GM03348 (cell line): ENCODE results near the gene AP1G1.
"Not testable (repeated sequence)": the region's sequence is repeated elsewhere in the genome, so short reads cannot be mapped to it uniquely, and the experiment has no call there.

Source experiments
- DNase-seq: peaks from one replicate; pipeline ENCODE4 v3.0.0; 2012; ENCODE audit warnings: low spot score

Gene AP1G1

DNA sequence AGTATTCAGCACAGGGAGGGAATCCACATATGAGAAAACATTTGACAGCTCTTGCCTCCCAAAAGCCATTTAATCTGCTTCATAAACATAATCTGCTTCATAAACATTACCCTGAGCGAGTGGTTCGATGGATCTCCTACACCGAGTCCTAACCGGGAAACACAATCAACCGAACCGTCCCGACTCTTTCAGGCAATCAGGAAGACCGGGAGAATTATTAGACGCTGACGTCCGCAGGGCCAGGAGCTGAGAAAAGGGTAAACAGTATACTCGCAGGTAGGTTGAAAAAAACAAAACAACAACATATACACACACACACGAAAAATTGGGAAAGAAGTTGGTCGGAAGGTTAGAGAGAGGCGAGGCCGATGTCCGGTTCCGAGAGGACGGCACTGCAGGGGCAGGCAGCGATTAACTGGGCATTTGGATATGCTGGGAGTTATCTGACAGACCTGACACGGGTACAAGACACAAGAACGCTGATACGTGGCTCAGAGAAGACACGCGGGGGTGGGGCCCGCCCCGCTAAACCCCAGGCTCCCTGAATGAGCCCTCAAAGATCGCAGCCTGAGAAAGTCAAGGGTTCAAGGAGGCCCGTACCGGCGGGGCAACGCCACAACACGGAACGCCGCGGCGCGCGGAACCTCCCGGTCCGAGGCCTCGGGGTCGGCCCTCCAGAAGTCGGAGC lies 585 bp downstream of the AP1G1 start:
- peak; percentile 64 for DNase-seq

DNA sequence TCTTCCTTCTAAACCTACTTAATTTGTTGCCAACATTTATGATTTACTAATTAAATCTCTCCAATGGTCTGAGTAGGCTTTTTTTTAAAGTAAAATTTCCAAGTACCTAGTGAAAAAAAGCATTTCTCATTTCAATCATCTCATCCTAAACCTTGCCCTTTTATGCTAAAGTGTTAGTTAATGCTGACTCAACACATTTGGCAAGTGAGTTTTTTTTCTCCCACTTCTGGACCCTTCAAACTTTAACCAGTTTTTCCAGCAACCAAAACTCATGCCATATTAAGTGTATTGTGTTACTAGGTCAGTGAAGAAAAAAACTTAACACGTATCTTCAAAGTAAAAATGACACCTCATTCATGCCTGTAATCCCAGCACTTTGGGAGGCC lies 5.3 kb downstream of the AP1G1 start:
- no peak for DNase-seq

DNA sequence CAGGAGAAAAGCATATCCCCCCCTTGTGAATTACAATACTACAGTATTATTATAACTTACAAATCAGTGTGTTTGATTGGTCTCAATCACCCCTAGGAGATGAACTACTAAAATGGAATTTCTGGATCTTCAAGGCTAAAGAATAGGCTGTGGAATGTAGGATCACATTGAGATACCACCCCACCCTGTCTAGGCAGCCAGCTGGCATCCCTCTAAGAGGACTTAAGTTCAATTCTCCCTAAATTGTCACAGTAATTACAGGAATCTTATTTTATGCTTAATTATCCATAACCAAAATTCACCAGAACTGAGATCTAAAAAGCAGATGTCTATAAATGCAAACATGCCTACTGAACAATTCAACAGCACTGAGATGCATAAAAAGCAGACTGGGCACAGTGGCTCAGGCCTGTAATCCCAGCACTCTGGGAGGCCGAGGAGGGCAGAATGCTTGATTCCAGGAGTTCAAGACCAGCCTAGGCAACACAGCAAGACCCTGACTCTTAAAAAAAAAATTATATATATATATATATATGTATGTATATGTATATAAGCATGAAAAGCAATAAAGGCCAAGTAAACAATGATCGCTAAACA lies 12.0 kb downstream of the AP1G1 start:
- peak; percentile 37 for DNase-seq

DNA sequence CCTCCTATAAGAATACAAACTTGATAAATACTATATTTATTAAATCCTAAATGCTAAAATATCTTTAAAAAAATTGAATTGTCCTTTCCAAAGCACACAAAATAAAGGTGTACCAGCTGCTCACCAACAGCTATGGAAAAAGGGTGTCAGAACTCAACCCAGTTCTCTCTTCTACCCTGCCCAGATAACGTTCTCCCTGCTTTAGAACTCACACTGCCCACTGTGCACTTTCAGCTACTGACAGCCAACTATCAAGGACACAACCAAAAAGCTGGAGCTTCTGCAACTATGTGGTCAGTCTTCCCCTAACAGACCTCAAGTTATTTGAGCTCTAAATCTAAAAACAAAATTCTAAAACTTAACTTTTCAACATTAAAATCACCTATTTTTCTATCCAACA lies 13.7 kb downstream of the AP1G1 start:
- DNase-seq = no peak

DNA sequence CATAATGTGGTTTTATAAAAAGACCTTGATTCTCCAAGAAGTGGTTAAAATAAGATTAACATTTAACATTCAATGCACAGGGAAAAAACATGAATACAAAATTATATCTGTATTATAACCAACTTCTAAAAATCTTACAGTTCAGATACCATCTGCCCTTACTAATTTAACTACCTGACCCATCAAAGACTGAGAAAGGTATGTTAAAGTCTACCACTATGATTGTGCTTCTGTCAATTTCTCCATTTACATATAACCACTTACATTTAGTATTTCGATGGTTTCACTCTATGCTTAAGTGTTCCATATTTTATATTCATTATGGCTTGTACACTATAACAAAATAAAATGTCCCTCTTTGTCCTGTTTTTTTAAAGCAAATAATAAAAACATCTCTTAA lies 14.6 kb downstream of the AP1G1 start:
- no peak for DNase-seq

DNA sequence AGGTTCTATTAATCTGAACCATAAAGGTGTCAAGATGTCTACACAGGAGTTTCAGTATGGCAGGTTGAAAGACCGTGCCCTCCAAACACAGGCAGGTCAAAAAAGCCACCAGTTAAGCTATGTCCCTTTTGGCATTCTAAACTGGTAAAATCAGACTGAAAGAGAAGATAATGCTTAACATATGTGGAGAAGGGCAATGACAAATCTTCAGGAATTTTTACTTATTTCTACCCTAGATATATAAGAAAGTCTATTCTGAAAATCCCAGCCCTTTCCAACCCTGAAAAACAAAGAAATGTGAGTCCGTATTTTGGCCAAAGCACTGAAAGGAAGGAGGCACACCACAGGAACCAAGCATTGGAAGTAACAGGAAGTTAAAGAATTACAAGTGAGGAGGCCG lies 16.5 kb downstream of the AP1G1 start:
- DNase-seq = peak; percentile 33

GRCh38 chr16:71790329-71790728 lies 18.3 kb downstream of the AP1G1 start:
- DNase-seq = not testable (repeated sequence)

- no peak for DNase-seq
These were observed 19.5 kb downstream of the AP1G1 start for GRCh38 chr16:71789136-71789535.

DNA sequence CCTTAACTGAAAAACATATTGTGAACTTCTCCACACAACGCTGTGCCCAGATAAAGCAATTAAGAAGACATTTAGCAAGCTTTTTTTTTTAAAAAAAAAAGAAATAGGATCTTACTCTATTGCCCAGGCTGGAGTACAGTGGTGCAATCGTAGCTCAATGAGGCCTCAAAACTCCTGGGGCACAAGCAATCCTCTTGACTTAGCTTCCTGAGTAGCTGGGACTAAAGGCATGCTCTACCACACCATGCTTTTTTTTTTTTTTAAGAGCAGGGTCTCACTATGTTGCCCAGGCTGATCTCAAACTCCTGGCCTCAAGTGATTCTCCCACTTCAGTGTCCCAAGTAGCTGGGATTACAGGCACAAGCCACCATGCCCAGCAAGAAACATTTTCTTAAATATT lies 20.1 kb downstream of the AP1G1 start:
- DNase-seq = no peak

- DNase-seq = not testable (repeated sequence)
These were observed 23.5 kb downstream of the AP1G1 start for GRCh38 chr16:71785143-71785542.

GRCh38 chr16:71784093-71784492 lies 24.5 kb downstream of the AP1G1 start:
- DNase-seq = no peak

GRCh38 chr16:71781741-71782140 lies 26.9 kb downstream of the AP1G1 start:
- peak; percentile 24 for DNase-seq

- no peak for DNase-seq
These were observed 28.0 kb downstream of the AP1G1 start for GRCh38 chr16:71780521-71781089.

- DNase-seq = no peak
These were observed 29.9 kb downstream of the AP1G1 start for GRCh38 chr16:71778780-71779179.

DNA sequence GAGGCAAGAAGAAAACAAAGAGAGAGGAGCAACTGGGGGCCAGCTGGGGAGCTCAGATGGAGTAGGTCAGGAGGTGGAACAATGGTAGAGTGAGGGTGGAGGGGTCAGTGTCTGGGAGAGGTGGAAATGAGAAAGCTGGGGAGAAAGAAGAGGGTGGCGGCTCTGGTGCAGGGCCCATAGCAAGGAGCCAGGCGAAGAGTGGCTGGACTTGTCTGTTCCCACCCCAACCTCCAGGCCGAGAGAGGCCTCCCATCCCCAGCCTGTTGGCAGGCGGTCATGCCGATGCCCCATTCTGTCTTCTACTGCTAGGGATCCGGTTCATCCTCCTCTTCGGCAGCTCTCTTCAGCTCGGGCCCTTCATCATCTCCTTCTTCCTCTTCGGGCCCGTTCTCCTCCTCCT lies 31.3 kb downstream of the AP1G1 start:
- DNase-seq = no peak

DNA sequence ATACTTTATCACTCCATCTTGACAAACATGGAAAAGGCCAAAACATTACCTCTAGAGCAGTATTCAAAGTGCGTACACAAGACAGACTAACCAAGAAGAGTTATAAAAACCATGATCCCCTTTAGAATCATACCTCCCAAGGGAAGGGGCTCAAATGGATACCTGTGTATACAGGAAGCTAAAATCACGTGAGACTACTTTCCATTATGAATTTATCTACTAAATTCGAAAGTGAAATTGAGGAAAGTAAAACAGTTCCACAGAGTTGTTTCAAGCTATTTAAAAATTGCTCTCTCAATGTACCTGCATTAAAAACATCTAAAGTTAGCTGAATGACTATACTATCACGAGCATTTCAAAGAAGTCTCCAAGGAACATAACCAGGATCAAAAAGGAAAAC lies 32.7 kb downstream of the AP1G1 start:
- no peak for DNase-seq

- DNase-seq = no peak
These were observed 37.1 kb downstream of the AP1G1 start for GRCh38 chr16:71771571-71771970.

GRCh38 chr16:71769222-71769621 lies 39.4 kb downstream of the AP1G1 start:
- no peak for DNase-seq

DNA sequence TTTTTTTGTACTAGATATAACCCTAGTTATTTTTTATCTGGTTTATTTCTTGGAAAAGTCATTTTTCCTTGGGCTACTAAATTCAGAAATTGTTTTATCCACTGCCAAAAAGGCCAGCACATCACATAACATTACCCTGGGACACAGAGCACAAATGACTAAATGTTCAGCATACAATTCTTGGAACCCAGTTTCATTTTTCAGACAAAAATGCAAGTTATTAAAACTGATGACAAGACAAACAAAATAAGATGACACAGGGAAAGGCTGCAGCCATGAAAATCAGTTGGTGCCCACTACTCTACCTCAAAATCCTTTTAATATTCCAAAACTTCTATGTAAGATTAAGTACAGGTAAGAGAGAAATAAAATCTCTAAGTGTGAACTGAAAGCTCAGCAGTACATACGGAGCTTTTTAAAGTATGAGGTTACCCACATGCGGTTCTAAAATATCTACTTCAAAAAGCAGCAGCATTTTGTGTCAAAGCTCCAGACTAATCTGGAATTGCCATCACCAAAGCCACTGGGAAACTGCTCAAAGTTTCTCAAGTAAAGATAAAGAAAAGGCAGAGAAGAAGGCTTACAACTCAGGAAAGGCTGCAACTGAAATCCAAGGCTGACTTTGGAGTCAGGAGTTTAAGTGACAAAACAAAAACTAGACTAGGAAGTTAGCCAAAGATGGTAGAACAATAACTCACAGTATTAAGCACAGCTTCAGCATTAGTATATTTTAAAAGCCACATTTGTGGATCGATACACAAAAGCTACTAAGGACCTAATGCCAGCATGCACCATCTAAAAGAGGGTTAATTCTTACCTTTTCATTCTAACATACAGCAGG lies 41.4 kb downstream of the AP1G1 start:
- no peak for DNase-seq

DNA sequence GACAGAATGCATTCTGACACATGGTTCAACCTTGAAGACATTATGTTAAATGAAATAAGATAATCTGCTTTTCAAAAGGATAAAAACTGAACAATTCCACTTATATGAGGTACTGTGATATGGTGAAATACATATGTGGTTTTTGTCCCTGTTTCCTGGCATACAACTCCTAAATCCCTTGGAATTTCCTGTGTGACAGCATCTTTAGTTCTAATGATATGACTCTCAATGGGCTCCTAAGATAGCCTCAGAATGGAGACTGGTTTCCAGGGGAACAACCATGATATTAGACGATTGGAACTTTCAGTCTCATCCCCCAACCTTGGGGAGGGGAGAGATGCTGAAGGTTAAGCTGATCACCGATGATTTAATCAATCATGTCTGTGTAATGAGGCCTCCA lies 46.4 kb downstream of the AP1G1 start:
- DNase-seq = peak; percentile 42

- no peak for DNase-seq
These were observed 47.5 kb downstream of the AP1G1 start for GRCh38 chr16:71761097-71761496.

DNA sequence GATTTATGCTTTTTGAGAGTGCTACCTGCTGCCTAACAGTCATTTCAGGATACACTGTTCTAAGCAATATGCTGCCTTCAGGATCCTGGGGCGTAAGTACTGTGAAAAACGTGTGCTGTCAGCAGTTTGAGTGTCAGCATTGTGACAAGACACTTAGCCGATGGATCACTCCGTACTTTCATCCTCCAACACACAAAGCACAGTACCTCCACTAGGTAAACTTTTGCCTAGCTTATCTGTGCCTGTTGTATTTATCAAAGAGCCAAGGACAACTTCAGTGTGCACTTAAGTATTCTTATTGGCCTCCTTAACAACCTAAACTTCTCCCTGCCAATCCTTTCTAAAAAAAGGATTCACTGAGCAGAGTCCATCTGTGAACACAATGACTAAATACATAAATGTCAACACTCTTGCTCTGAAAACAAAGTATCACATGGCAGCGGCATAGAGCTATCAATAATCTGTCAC lies 50.3 kb downstream of the AP1G1 start:
- DNase-seq = no peak

DNA sequence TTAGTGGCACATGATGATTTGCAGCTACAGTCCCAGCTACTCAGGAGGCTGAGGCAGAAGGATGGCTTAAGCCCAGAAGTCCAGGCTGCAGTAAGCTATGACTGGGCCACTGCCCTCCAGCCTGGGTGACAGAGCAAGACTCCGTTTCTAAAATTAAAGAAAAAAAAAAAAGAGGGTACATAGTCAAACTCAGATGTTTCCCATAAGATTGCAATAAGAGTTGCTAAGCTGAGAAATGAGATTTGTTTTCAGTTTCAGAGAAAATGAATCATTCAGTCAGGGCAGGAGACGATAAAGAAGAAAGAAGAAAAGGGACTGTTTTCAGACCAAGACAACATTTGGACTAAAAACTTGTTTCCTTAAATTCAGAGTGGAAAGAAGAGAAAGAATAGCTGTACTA lies 54.0 kb downstream of the AP1G1 start:
- DNase-seq = no peak
